Transverse colon (tissue), 4 donors: ENCODE data around the gene INO80B.
A peak's percentile ranks its signal among the peaks of the same experiment; 100 is the strongest.

Source experiments
- POLR2A ChIP-seq: fragments of 450-650 bp; IDR thresholded peaks from one replicate; pipeline ENCODE4 v1.6.1; 2016; ENCODE audit warnings: antibody characterized with exemption, mild to moderate bottlenecking, moderate library complexity
- POLR2AphosphoS5 ChIP-seq, 3 donors: sonication (generic); formaldehyde crosslinking; IDR thresholded peaks; one replicate each; pipeline ENCODE4 v1.6.1; 2016; ENCODE audit warnings: antibody characterized with exemption in 3 of 3
- TF ChIP-seq, protein P1 (sequence below), 5 experiments: fragments of 200-600 bp in 3 of 5; fragments of 450-650 bp in 2 of 5; sonication (generic) in 3 of 5; IDR thresholded peaks; 1 replicate in 2 of 5; 2 replicates in 3 of 5; pipeline ENCODE4 v1.5.1; 2016 to 2017; ENCODE audit warnings: antibody characterized with exemption in 5 of 5, inconsistent platforms in 3 of 5, mild to moderate bottlenecking in 2 of 5, moderate library complexity in 1 of 5

DNA sequence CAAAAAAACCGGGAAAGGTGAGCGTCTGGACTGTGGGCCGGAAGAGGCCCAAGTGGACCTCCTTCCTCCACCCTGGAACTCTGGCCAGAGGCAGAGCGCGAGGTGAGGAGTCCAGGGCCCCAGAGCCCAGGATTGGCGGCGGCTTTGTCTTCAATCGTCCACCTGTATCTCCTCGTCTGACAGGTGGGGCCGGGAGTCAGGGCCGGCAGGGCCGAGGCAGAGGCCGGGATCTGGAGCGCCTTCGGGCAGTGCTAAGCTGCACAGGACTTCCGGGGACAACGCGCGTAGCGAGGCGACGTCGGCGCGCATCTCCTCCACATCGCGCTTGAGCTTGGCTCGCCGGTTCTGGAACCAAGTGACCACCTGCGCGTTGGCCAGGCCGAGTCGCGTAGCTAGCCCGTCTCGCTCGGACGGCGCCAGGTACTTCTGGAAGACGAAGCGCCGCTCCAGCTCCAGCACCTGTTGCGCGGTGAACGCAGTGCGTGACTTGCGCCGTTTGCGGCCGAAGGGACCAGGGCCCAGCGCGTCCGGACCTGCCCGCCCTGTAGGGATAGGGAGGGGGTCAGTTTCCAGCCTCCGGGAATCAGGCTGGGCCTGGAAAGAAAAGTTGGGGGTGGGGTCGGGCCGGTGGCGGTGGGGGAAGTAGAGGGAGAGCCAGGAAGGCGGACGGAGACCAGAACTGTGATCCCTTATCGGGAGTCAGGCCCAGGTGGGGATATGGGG lies 43.1 kb downstream of the INO80B start:
- TF ChIP-seq POLR2AphosphoS5 (IDR thresholded peaks at IDR 0.05) (peak in 2 of 3 donors; percentile 44 to 66), POLR2A (peak; percentile 36)
- TF ChIP-seq, protein P1, sequence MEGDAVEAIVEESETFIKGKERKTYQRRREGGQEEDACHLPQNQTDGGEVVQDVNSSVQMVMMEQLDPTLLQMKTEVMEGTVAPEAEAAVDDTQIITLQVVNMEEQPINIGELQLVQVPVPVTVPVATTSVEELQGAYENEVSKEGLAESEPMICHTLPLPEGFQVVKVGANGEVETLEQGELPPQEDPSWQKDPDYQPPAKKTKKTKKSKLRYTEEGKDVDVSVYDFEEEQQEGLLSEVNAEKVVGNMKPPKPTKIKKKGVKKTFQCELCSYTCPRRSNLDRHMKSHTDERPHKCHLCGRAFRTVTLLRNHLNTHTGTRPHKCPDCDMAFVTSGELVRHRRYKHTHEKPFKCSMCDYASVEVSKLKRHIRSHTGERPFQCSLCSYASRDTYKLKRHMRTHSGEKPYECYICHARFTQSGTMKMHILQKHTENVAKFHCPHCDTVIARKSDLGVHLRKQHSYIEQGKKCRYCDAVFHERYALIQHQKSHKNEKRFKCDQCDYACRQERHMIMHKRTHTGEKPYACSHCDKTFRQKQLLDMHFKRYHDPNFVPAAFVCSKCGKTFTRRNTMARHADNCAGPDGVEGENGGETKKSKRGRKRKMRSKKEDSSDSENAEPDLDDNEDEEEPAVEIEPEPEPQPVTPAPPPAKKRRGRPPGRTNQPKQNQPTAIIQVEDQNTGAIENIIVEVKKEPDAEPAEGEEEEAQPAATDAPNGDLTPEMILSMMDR (IDR thresholded peaks at IDR 0.05), result no peak
